Stimulated activated CD8-positive, alpha-beta memory T cell treated with anti-CD3 and anti-CD28 coated beads, Interleukin-7, amount 100 ng/mL, for 24 hours (primary cell): ENCODE measurements around the gene SLC8A2.
"Not testable (repeated sequence)": the region's sequence is repeated elsewhere in the genome, so short reads cannot be mapped to it uniquely, and the experiment has no call there.

Experiments
- DNase-seq: peaks from one replicate; pipeline ENCODE4 v3.0.0-alpha.2; 2020; ENCODE audit warnings: low read depth

Gene SLC8A2

GRCh38 chr19:47429140-47429793 is 42.4 kb downstream of the SLC8A2 start:
- DNase-seq = no peak

GRCh38 chr19:47428177-47428894 is 43.4 kb downstream of the SLC8A2 start:
- peak; percentile 67 for DNase-seq

GRCh38 chr19:47427241-47428176 is 44.2 kb downstream of the SLC8A2 start:
- peak; percentile 46 for DNase-seq

- no peak for DNase-seq
Measured at GRCh38 chr19:47423203-47423882, 48.4 kb downstream of the SLC8A2 start.

- DNase-seq = no peak
Measured at GRCh38 chr19:47422417-47423163, 49.1 kb downstream of the SLC8A2 start.

- DNase-seq = no peak
Measured at GRCh38 chr19:47421844-47422395, 49.8 kb downstream of the SLC8A2 start.

- DNase-seq = no peak
Measured at GRCh38 chr19:47421244-47421786, 50.4 kb downstream of the SLC8A2 start.

- DNase-seq = no peak
Measured at GRCh38 chr19:47419789-47420188, 51.9 kb downstream of the SLC8A2 start.

GRCh38 chr19:47419030-47419783 is 52.5 kb downstream of the SLC8A2 start, which contains the start of gene MEIS3:
TSS of gene MEIS3 (minus strand) at chr19:47419527. CDS start at chr19:47419081, 446 bp downstream.
- DNase-seq = no peak

- no peak for DNase-seq
Measured at GRCh38 chr19:47418692-47419029, 53.0 kb downstream of the SLC8A2 start.

- DNase-seq = no peak
Measured at GRCh38 chr19:47417746-47418691, 53.7 kb downstream of the SLC8A2 start.

- DNase-seq = no peak
Measured at GRCh38 chr19:47417107-47417745, 54.5 kb downstream of the SLC8A2 start.

- DNase-seq = no peak
Measured at GRCh38 chr19:47416643-47416985, 55.1 kb downstream of the SLC8A2 start.

- no peak for DNase-seq
Measured at GRCh38 chr19:47415953-47416642, 55.6 kb downstream of the SLC8A2 start.

- DNase-seq = no peak
Measured at GRCh38 chr19:47414469-47414868, 57.2 kb downstream of the SLC8A2 start.

- DNase-seq = no peak
Measured at GRCh38 chr19:47413941-47414340, 57.8 kb downstream of the SLC8A2 start.

- not testable (repeated sequence) for DNase-seq
Measured at GRCh38 chr19:47411696-47412095, 60.0 kb downstream of the SLC8A2 start.

GRCh38 chr19:47411101-47411500 is 60.6 kb downstream of the SLC8A2 start:
- no peak for DNase-seq
